Measurements from ENCODE around the gene VRK3.

The VRK3 gene

GRCh38 chr19:50030225-50030624 is 5.1 kb upstream of the VRK3 start:
- no peak for DNase-seq

DNA sequence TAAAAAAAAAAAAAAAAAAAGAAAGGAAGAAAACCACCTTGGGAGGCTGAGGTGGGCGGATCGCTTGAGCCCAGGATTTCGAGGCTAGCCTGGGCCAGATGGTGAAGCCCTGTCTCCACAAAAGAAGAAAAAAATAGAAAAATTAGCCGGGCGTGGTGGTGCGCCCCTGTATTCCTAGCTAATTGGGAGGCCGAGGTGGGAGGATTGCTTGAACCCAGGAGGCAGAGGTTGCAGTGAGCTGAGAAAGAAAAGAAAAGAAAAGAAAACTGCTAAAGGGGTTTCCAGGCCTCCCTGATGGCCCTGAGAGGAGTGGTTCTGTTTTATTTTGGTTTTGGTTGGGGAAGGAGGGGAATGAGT is 1.4 kb upstream of the VRK3 start:
- DNase-seq = no peak

DNA sequence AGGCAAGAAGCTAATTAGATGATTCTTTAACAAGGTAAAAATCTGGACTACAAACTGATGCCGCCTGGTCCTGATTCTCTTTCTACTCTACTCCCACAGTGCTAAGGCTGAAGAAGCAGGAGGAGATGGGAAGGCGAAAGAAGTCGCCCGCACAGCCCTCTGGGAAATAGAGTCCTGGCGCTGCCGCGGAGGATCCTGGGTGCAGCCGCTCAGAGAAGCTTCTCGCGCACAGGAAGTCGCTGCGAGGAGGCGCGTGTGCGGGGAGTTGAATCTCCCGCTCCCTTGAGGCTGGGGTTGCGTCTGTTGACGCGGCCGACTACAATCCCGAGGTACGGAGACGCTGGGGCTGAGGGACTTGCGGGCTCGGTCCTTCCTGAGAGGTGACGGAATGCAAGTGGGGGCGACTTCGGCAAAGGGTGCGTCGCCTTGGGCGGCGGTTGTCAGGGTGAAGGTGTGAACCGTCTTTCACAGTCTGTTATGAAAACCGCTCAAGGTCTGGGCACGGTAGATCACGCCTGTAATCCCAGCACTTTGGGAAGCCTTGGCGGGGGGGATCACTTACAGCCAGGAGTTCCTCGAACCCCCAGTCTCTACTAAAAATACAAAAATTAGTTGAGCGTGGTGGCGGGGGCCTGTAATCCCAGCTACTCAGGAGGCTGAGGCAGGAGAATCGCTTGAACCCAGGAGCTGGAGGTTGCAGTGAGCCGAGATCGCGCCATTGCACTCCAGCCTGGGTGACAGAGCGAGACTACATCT is 800 bp upstream of the VRK3 start, which contains the start of gene ZNF473:
Gene ZNF473, plus strand, starts transcription at position 212 of the 756 bp plus-strand sequence. CDS start 5,078 bp downstream, outside the sequence.
- peak; percentile 87 to 96 for DNase-seq

DNA sequence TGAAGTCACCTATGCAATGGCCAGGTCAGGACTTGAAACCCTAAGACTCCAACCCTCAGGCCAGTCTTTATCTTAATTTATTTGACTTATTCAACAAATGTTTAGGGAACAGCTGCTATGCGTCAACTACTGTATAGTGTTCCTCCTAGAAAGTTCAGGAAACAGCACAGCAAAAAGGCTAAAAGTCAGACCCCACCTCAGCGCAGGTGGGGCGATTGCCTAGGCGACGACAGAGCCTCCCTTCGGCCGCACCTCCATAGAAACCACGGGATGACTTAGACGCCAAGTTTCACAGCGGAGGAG is 502 bp downstream of the VRK3 start:
- no peak for DNase-seq

- no peak for DNase-seq
Observed at GRCh38 chr19:50022823-50023222, 2.3 kb downstream of the VRK3 start.

DNA sequence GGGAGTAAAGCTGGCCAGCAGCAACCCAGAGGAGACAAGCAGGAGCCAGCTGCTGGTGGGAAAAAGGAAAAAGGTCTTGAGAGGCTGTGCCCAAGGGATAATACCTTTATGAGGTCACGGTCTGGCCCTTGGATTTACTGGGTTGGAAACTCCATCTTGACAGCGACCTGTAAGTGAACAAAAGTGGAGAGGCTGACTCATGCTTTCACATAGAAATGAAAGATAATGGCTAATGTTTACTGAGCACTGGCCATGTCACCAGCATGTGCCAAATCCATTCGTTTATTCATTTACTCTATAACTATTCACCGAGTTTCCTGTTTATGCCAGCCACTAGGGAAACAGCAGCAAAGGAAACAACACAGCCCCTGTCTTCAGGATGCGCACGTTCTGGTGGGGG is 4.7 kb downstream of the VRK3 start:
- DNase-seq = no peak

DNA sequence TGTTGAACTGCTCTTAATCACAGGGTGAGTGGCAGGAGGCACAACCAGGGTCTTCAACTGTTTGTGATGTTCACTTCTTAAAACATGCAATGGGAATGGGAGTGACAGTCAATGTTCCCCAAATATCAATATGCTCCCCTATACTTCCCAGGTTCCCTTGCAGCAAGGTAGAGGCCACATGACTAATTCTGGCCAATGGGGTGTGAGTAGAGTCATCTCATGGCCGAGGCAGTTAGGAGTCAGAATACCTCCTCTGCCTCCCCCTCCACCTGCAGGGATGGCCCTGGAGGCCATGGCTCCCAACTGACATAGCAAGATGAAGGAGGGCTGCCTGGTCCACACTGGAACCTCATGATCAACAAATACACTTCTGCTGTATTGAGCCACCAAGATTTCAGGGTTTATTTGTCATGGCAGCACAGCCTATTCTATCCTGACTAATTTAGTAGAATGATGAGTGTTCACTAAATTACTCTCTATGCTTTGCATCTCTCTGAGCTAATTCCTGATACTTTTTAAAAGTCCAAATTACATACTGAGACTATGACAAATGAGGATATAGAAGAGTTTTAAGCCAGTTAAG is 8.9 kb downstream of the VRK3 start:
- no peak for DNase-seq

DNA sequence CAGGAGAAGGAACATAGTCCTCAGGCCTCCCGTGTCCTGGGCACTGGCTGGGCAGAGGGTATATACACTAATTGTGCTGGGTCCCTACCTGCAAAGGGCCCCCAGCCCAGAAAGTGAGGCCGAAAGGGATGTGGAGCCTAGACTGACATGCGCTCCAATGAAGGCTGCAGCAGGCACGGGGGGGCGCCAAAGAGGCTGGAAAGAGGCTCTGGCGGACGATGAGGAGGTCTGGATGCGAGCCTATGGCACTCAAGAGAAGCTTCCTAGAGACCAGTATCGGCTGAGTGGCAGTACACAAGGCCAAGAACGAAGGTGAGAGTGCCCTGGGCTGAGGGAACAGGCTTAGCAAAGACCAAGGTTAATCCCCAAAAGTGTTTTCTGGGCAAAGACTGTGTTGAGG is 16.6 kb downstream of the VRK3 start:
- no peak for DNase-seq

- DNase-seq = no peak
Observed at GRCh38 chr19:50007947-50008346, 17.2 kb downstream of the VRK3 start.

- no peak for DNase-seq
Observed at GRCh38 chr19:50007170-50007569, 18.0 kb downstream of the VRK3 start.

DNA sequence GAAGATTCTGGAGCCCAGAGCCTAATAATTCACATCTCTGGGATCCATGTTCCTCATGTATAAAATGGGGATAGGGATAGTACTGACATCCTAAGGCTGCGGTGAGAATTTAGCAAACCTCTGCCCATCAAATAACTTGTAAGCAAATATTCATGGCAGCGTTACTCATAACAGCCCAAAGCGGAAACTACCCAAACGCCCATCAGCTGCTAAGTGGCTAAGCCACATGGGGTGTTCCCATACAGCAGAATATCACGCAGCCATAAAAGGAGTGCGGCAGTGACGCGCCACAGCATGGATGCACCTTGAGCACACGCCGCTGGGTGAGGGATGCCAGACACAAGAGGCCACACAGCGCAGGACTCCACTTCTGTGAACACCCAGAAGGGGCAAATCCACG is 19.7 kb downstream of the VRK3 start:
- DNase-seq = no peak

DNA sequence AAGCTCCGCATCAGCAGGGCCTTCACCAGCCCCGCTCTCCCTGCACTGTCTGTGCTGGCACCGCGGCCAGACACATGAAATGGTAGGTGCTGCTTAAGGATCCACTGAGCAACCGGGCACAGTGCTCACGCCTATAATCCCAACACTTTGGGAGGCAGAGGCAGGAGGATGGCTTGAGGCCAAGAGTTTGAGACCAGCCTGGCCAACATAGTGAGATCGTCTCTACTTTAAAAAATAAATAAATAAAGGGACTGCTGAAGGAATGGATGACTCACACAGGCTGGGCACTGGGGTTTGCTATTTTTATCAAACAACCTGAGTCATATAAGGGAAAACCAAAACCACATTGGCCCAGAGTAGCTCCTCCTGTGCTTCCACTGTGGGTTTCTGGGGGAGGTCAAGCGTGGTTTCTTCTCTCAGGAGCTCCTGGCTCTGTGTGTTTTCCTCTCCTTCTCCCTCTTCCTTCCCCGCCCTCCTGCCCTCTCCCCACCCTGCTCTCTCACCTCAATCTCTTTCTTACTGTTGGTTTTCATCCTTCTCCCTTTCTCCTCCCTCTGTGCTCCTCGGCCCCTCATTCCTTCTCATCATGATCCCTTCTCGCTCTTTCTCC is 21.3 kb downstream of the VRK3 start:
- DNase-seq = peak; percentile 24 to 83

- DNase-seq = no peak
Observed at GRCh38 chr19:50003254-50003788, 21.9 kb downstream of the VRK3 start.

DNA sequence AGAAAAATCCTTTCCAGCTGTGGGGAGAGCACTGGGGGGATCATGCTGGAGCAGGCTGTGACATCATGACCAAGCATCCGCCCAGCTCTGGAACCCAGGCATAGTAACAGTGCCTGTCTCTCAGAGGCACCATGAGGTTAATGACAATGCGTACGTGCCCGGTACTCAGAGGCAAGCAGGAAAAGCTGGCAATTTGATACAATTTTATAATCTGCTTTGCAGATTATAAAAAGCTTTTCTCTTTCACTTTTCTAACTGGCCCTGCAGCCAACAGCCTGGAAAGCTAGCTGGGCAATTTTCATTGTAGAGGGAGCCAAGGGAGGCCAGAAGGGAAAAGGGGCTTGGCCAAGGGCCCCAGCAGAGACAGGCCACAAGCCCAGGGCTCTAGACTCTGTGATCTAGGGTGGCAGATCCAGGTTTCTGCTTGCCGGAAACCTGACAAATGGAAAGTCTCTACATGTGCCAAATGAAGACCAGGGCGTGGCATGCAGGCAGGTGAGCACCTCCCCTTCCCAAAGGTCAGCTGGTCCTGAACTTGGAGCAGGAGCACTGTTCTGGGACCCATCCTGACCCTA is 22.7 kb downstream of the VRK3 start:
- DNase-seq = no peak

DNA sequence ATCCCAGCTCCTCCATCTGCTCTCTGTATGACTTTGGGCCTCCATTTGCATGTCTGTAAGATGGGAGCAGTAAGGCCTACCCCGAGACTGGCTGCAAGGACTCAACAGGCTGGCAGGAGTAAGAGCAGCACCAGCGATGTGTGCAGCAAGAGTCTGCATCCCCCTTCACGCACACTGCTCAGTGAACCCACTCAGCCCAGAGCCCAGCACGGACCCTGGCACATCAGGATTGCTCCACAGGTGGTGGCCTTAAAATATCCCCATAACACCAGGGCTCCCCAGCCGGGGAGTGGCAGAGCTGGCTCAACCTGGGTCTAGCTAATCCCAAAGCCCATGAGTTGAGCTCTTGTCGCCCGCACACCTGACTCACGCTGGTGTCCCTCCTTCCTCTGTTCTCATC is 23.4 kb downstream of the VRK3 start:
- no peak for DNase-seq

GRCh38 chr19:50000841-50001557 is 24.2 kb downstream of the VRK3 start:
- DNase-seq = no peak

- DNase-seq = no peak
Observed at GRCh38 chr19:50000038-50000840, 24.9 kb downstream of the VRK3 start.

GRCh38 chr19:49999371-50000010 is 25.7 kb downstream of the VRK3 start:
- DNase-seq = no peak

DNA sequence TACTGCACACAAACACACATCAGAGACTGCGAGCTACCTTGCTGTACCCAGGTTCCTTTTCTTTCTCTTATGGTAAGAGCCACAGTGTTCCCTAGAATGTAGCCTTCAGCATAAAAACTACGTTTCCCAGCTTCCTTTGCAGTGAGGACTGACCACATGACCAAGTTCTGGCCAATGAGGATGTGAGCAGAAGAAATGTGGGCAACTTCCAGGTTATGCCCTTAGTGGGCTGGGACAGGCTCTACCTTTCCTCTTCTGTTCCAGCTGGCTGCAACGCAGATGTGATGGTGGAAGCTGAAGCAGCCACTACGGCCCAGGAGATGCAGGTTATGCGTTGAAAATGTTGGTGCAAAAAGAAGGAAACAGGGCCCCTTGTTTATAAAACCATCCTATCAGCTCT is 27.5 kb downstream of the VRK3 start:
- DNase-seq = peak in 1 of 2 experiments; percentile 35

- DNase-seq = no peak
Observed at GRCh38 chr19:49988433-49988832, 36.7 kb downstream of the VRK3 start.

DNA sequence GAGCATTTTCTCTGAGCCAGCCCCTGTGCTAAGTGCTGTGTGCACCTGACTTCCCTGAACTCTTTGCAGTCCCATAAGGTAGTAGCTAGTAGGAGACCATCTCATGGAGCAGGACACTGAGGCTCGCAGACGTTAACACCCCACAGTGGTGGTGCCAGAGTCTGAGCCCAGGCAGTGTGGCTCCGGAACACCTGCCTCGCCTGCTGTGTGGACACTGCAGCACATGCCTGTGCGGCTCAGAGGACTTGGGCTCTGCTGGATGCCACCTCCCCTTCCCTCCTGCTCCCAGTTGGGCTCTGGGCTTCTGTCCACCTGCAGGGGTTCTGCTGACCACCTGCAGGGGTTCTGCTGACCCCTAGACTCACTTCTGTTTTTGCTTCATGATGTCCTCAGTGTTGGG is 37.2 kb downstream of the VRK3 start:
- DNase-seq = no peak

DNA sequence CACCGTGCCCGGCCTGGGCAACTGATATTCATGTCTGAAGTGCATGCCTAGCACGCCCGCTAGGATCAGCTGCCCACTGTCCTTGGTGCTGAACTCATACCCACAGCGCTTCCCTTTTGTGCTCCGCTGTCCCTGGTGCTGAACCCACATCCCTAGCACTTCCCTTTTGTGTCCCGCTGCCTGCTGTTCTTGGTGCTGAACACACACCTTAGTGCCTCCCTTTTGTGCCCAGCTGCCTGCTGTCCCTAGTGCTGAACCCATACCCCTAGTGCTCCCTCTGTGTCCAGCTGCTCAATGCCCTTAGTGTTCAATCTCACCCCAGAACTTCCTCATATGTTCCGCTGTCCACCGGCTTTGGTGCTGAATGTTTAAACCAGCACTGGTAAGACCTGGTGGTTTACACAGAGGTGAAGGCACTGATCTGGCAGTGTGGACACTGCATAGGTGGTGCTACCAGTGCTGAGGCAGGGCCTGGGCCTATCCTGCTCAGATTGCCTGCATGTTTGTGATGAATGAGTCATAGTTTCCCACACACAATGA is 37.9 kb downstream of the VRK3 start:
- DNase-seq = peak in 1 of 2 experiments; percentile 45

Data from SW 1271 (cell line).